Pons (tissue), 1 donor: ENCODE results near the gene CHRND.

Source experiments
- DNase-seq: peaks from one replicate; pipeline ENCODE4 v3.0.0-alpha.2; 2016; ENCODE audit warnings: low spot score

The CHRND gene

DNA sequence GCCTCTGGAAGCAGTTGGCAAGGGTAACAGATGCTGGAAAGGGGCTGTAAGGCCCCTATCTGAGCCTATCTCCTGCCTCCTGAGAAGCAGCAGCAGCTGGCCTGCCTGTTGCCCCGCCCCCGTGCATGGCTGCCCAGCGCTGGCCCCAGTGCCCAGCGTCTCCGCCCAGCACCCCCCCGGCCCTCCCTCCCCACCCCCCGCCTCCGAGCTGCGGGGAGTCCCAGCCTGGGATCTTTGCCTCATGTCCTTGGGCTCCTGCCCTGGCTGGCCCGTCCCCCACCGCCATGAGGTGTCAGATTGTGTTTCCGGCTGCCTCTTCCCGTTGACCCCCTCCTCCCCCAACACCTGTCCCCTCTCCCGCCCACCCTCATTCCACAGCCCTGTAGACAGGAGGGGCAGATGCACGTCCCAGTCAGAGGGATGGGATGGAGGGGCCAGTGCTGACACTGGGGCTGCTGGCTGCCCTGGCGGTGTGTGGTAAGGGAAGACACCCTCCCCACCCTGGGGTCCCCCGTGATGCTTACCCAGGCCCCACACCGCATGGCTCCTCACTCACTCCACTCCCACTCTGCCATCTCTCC is at the start of gene CHRND:
Gene CHRND (plus strand): TSS at position 370 of the 581 bp plus-strand sequence. CDS start 56 bp downstream, at position 426.
- DNase-seq = no peak

- no peak for DNase-seq
These were observed 49.2 kb upstream of the CHRND start for GRCh38 chr2:232476791-232477190.

DNA sequence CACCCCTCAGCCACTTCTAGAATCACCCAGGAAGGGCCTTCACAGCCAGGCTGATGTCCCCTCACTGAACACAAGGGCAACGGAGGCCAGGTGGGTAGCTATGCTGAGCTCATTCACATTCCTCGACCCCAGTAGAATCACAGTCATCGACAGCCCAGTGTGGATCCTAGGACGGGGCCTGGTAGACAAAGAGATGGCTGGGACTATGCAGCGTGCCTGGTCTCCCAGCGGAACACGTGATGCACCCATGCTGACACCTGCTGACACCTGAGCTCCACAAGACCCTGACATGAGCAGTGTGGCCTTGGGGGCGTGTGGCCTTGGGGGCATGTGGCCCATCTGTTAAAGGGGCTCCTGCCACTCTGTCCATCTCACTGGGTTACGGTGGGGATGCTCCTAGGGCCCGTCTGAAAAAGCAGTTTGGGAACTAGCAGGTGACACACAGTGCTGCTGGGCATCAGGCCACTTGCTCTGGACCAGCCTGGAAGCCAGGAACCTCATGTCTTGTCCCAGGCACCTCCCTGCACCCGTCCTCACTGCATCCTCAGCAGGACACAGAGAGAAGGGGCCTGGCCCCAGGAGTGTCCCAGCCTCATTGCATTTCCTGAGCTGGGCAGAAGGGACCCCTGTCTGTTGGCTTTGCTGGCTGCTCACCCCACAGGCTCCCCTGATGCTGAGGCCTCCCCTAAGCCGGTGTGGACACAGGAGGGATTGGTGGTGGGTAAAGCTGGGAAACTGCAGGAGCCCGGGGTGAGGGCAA is 48.0 kb upstream of the CHRND start:
- no peak for DNase-seq

DNA sequence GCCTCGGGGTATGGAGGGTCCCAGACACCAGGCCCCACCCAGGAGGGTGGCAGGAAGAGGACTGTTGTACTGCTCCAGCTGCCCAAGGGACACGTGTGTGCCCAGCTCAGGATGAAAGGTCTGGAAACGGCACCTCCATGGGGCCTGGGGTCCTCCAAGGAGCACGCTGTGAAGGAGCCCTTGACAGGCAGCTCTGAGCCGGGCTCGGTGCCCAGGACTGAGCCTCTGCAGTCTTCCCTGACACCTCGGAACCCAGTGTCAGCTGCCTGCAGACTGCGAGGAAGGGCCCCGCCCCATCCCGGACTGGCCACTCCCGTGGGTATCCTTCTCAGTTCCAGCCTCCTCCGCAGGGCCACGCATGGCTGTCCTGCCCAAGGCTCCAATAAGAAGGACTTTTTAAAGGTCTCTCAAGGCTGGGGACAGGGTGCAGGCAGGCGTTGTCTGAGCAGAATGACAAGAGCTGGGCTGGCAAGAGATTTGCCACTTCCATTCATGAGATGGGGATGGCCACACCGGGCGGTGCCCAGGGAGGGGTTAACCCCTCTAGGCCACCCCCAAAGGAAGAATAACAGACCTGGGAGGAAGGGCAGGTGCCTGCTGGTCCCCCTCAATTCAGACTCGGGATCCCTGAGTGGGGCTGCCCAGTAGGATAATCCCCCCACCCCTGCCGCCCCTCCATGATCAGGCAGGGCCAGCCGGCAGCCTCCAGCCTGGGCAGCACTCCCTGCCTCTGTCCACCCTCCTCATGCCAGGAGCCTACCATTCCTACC is 47.2 kb upstream of the CHRND start:
- DNase-seq = no peak

- no peak for DNase-seq
These were observed 46.4 kb upstream of the CHRND start for GRCh38 chr2:232479341-232480200.

GRCh38 chr2:232480201-232481190 is 45.5 kb upstream of the CHRND start:
- no peak for DNase-seq

GRCh38 chr2:232481322-232482140 is 44.4 kb upstream of the CHRND start:
- no peak for DNase-seq

DNA sequence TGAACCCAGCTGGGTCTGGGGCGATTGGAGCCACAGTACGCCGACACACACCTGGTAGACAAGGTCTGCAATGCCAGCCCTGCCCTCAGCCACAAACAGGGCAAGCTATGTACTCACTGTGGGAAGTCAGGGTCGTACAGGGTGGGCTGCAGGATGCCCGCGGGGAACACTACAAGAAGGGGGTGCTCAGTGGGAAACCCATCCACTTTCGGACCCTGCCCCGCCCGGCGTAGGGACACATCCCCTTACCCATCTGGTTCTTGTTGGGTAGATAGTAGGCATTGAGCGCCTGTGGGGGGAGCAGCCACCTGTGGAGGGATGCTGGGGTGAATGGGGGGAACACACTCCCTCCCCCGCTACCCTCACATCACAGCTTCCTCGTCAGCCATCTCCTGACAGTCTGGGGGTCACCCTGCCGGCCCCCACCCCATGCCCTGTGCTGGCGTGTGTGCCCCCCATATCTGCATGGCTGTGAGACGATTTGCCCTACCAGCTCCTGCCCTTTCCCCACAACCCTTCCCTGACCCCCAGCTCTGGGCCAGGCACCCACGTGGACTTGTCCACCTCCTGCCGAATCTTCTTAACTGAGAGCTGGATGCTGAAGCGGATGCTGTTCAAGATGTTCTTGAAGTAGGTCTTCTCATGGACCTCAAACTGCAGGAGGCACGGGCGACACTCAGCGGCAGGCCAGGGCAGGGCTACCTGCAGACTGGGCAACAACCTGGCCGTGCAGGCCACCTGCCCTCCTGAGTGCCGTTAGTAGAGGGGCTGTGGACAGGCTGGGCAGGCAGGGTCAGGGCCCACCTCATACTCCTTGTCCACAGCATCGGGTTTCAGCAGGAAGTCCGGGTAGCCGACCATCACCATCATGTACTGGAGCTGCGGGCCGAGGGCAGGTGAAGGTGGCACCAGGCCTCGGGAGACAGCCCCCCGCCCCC is 43.4 kb upstream of the CHRND start:
- no peak for DNase-seq

DNA sequence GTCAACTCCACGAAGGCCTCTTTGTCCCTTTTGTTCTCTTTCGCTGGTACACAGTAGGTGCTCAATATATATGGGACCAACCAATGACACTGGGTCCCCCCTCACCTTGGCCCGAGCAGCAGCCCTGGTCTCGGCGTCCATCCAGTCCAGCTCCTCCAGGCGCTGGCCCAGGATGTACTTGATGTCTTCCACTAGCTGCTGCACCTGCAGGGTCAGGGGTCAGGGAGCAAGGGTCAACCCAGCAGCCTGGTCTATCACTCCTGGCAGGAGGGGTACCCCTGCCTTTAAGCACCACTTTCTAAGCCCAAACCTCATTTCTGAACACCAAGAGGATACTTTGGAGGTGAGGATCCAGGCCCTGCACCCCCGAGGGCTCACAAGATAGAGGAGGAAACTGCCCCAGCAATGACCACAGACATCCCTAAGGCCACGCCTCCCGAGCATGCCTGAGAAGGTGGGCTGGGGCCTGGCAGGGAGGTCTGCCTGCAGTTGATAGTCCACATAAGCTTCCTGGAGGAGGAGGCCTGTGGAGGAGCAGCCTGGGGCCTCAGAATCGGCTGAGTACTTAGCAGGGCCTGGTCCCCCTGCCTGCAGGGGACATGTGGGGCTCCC is 42.5 kb upstream of the CHRND start:
- DNase-seq = no peak

- DNase-seq = no peak
These were observed 41.9 kb upstream of the CHRND start for GRCh38 chr2:232483923-232484627.

DNA sequence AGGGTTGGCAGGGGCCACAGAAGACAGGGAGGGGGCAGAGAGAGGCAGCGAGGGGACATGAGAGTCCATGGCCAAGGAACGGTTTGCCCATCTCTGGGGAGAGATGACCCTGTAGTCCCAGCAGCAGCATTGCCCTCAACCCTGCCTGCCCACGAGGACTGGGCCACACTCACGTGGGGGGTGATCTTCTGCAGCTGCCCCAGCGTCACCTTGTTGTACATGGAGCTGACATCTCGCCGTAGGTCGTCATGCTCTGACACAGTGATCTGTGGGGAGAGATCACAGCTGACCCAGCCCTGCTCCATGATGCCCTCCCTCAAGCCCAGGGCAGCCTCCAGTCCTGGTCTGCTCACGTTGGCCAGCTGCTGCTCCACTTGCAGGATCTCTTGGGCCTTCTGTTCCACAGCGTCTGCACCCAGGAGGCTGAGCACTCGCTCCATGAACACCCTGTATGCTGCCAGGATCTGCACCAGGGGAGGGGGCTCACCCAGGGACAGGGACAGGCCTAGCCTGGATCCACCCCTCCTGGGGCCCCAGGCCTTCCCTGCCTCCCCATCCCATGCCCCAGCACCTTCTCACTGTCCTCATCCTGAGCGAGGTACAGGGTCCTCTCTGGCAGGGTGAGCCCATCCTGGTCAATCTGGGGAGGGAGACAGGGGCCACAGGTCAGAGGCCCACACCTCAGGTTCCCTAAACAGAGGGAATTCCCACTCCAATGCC is 41.2 kb upstream of the CHRND start:
- DNase-seq = no peak

- no peak for DNase-seq
These were observed 40.6 kb upstream of the CHRND start for GRCh38 chr2:232485348-232485756.

GRCh38 chr2:232485757-232486557 is 40.0 kb upstream of the CHRND start:
- no peak for DNase-seq

GRCh38 chr2:232486558-232487384 is 39.2 kb upstream of the CHRND start:
- no peak for DNase-seq

- no peak for DNase-seq
These were observed 38.4 kb upstream of the CHRND start, which contains the start of gene ECEL1 for GRCh38 chr2:232487385-232488096. ECEL1 (minus strand) TSS chr2:232487834; CDS start chr2:232486653, 1,181 bp downstream.
